NCI-H1105 (cell line): ENCODE data around the gene HPSE2.

Experiments
- DNase-seq: peaks from one replicate; lab custom pipeline; 2025; lab: John Stamatoyannopoulos, UW

Gene HPSE2

GRCh38 chr10:98675902-98676301 is 559.8 kb downstream of the HPSE2 start:
- DNase-seq: no peak

DNA sequence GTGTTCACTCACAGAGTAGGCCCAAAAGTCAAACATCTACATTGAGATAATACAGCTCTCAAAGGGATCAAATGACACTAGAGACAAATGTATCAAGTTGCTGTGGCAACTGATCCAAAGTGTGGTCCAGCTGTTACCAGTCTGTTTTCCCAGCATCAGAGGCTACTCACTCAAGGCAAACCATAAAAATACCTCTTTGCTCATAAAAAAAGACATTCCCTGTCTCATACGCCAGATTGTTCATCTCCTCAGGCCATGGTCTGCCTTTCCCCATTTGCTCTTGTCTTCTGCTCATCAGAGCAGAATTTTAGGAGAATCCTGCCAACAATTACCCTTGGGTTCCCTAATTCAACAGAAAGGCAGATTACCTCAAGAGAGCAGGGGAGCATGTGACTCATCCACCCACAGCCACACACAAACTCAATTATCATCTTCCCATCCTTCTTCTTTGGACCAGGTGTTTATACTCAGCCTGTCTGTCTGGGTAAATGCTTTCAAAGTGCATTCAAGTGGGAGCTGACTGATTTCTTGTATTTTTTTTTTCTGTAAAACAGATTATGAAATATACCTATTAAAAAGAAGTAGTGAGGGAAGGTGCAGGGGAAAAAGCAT is 562.4 kb downstream of the HPSE2 start:
- peak; percentile 2 for DNase-seq

DNA sequence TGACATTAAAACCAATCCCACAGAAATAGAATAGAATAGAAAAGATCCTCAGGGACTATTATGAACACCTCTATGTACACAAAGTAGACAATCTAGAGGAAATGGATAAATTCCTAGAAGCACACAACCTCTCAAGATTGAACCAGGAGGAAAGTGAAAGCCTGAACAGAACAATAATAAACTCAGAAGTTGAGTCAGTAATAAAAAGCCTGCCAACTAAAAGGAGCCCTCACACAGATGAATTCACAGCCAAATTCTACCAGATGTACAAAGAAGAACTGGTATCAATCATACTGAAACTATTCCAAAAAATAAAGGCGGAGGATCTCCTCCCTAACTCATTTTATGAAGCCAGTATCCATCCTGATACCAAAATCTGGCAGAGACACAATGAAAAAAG is 568.6 kb downstream of the HPSE2 start:
- no peak for DNase-seq

DNA sequence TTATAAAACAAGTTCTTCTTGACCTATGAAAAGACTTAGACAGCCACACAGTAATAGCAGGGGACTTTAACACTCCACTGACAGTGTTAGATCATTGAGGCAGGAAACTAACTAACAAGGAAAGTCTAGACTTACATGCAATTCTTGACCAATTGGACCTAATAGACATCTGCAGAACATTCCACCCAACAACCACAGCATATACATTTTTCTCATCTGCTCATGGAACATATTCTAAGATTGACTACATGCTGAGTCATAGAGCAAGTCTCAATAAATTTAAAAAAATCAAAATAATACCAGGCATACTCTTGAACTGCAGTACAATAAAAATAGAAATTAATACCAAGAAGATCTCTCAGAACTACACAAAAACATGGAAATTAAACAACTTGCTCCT is 569.4 kb downstream of the HPSE2 start:
- DNase-seq: no peak

DNA sequence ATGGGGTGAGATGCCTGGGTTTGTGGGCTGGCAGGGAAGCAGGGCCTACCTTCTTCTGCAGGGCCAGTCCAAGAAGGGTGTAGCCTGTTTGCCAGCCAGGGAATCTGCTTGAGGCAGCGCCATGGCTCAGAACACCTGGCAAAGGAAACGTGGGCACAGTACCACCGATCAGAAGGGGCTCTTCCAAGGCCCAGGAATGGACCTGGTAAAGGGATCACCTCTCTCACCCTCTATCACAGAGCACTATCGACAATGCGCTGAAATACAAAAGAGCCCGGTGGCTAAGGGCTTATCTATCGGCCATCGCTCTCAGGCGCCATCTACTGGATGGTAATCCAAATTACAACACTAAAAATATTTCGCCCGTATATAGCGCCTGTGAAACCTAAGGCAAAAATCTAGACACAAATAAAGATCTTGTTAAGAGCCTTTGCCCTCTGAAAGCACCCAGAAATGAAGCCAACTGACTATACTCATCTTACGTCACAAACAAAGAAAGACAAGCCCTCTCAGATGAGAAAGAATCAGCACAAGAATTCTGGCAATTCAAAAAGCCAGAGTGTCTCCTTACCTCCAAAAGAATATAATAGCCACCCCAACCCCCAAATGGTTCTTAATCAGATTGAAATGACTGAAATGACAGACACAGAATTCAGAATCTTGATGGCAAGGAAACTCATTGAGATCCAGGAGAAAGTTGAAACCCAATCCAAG is 571.2 kb downstream of the HPSE2 start:
- no peak for DNase-seq

DNA sequence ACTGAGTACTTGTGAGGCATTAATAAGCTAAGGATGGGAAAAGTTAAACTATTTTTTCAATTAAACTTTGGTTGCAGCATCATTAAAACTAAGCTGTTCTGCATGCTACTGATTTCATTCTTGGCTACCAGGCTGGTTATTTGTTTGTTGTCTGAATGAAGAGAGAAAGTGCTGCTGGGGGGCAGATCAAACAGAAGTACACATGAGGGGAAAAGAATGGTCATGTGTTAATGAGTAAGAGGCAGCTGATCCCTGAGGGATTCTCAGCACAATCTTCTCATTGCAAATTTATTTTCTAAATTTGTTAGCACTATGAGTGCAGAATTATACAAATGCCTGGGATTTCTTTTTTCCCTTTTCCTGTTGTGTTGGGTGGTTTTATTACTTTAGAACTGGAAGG is 575.7 kb downstream of the HPSE2 start:
- DNase-seq: no peak

DNA sequence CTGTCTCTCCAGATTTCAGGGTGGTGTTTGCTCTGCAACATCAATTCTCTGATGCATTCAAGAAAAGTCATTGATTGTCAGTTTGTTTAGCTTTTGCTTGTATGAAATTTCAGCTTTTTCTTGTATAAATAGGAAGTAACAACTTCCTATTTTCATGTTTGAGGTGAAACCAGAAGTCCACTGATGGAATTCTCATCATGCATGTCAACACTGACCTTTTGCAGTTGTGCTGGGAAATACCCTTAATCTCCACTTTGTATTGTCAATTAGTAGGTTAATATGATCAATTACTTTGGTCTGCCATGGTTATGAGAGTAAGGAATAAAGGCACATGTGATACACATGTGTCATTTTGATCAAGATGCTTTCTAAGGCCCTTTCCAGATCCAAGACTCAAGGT is 580.2 kb downstream of the HPSE2 start:
- no peak for DNase-seq

- DNase-seq: no peak
Observed at GRCh38 chr10:98649170-98649569, 586.5 kb downstream of the HPSE2 start.

GRCh38 chr10:98646998-98647917 is 588.4 kb downstream of the HPSE2 start:
- DNase-seq: no peak

DNA sequence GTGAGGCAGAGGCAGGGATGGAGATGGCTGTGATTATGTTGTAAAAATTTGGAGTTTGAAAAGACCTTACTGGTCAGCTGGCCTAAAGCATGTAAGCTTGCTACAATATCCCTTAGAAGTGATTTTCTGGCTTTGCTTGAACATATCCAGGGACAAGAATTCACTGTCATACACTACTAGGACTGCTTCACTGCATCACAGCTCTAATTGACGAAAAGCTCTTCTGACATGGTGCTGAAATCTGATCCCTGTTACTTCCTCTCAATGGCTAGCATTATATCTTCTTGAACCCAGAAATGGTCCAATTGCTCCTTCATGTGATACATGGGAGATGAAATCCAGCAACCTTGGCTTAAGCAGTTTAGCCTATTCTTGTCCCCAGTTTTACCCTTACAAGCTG is 591.2 kb downstream of the HPSE2 start:
- DNase-seq: no peak

GRCh38 chr10:98642281-98642680 is 593.4 kb downstream of the HPSE2 start:
- no peak for DNase-seq

GRCh38 chr10:98638920-98639319 is 596.7 kb downstream of the HPSE2 start:
- DNase-seq: no peak

GRCh38 chr10:98636921-98637329 is 598.7 kb downstream of the HPSE2 start:
- no peak for DNase-seq

GRCh38 chr10:98632456-98633150 is 603.0 kb downstream of the HPSE2 start:
- DNase-seq: no peak

DNA sequence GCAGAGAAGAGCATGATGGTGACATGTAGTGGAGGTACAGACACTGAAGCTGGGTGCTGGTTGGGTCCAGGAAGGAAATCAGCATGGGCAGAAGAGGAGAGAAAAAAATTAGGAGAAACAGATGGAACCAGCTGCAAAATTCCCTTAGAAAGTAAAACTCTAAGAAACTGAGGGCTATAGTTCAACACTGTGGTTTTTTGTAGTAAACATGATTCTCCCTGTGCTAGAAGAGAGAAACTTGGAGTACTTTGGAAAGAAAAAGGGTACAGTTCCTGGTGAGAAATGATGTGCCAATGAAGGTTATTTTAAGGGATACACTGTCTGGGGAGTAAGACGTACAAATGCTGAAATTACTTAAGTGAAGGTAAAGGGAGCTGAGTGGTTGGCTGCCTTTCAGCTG is 607.4 kb downstream of the HPSE2 start:
- DNase-seq: no peak

- no peak for DNase-seq
Observed at GRCh38 chr10:98627711-98628110, 607.9 kb downstream of the HPSE2 start.

GRCh38 chr10:98624963-98625362 is 610.7 kb downstream of the HPSE2 start:
- no peak for DNase-seq

GRCh38 chr10:98623176-98623575 is 612.5 kb downstream of the HPSE2 start:
- no peak for DNase-seq

GRCh38 chr10:98621630-98622029 is 614.0 kb downstream of the HPSE2 start:
- DNase-seq: no peak

GRCh38 chr10:98620503-98620902 is 615.1 kb downstream of the HPSE2 start:
- no peak for DNase-seq

GRCh38 chr10:98619446-98619845 is 616.2 kb downstream of the HPSE2 start:
- DNase-seq: no peak

DNA sequence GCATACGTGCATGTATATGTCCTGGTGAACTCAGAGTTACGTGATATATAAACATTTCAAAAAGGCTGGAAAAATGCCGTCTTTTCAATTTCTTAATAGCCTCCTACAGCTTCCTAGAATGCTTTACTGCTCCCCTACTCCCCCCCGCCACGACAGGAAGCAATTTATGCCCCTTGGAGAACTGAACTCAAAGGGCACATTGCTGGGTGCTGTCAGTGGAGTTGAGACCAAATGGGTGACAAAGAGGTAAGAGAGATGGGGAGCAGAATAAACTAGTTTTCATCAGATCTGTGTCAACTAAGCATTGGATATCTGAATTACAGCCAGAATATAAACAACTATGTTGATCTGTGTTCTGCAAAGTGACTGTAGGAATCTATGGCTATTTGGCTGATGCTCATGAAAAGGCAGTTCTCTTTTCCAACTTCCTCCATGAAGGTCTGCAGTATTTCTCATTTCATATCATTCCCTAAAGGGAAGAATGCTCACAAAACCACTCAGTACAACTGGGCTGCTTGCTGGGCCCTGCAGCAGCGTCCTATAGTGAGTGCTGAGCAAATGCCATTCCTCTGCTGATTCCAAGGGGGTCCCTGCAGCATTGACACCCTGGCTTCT is 617.6 kb downstream of the HPSE2 start:
- DNase-seq: no peak
